NCI-H2171 treated with DMSO at 0.1 percent for 48 hours (cell line): ENCODE measurements around the gene ZNF277.

Experiments used
- DNase-seq: peaks from one replicate; lab custom pipeline; 2025; lab: John Stamatoyannopoulos, UW

The ZNF277 gene

DNA sequence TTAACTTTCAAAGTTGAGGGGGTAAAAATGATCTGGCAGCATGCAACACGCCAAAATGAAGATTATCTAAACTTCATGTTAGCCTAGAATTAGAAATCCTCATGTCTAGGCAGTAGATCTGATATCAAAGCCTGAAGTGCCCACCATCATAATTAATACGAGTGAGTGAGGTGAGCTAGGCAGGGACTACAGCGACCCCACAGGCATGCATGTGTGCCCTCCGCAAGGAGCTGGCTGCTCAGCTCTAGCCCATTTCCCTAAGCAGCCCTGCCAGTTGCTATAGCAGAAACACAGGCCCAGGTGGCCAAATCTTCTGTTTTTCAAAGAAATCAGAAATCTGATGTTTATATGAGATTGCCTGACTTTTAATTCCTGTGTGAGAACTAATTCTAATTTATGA, 150.6 kb downstream of the ZNF277 start:
- DNase-seq, result no peak

DNA sequence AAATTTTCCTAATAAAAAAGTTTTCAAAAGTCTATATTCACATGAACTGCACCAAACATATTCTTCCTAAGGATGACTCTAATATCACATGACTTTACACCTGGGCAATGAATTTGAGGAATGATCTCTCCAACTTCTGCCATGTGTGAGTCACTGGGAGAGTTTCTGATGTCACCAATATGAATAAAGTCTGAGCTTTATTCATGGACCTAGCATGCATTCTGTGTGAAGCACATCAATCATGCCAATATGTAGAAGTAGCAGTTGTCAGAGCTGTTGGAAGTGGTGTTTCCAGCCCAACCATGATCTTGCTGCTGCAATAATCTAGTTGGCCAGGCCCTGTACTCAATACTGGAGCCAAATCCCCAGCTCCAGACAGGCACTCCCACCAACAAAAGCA, 152.0 kb downstream of the ZNF277 start:
- DNase-seq, result no peak

DNA sequence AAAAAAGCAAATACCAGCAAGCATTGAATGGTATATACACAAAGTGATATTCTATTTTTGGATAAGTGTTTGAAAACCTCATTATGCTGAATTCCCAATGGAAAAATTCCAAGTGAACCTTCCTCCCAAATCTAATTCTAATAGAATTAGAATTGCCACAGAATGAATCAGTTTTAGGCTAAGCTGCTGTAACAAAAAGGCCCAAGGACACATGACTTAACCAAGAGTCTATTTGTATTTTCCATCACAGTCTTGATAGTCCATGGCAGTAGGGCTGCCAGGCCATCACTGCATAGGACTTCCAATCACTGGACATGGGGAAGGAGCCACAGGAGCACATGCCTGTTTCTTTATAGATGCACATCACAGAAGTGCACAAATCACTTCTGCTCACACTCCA, 152.6 kb downstream of the ZNF277 start:
- DNase-seq, result no peak

DNA sequence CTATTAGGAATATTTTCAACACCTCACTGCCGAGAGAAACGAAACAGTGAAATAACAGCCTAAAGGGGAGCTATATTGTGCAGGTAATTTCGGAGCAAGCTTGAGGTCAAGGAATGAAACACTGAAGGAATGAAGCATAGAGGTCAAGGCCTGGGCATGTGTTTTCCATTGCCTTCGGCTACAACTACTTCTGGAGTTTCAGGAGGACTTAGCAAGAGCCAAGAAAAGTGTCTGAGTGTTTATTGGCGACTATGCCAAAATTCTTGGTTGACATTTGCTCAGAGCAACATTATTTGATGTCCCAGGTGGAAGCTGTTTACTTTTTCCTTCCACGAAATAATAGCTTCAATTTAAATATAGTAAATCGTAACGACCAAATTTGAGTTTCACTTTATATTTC, 154.2 kb downstream of the ZNF277 start:
- no peak for DNase-seq

DNA sequence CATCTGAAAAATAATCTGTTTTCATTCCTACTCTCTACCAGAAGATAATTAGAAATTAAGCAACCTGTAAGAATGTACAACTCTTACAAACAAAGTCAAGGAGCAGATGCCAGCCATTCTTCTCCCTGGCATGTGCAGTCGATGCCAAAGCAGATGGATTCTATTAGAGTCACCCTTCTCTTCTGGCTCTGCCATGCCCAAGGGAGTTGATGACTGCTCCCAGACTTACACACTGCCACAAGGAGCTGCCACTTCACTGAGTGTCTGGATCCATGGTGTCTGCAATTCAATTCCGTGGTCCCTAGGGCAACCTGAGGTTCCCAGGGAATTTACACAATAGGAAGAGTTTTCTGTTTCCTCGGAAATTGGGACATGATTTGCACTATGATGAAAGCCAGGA, 154.7 kb downstream of the ZNF277 start:
- peak; percentile 74 for DNase-seq

DNA sequence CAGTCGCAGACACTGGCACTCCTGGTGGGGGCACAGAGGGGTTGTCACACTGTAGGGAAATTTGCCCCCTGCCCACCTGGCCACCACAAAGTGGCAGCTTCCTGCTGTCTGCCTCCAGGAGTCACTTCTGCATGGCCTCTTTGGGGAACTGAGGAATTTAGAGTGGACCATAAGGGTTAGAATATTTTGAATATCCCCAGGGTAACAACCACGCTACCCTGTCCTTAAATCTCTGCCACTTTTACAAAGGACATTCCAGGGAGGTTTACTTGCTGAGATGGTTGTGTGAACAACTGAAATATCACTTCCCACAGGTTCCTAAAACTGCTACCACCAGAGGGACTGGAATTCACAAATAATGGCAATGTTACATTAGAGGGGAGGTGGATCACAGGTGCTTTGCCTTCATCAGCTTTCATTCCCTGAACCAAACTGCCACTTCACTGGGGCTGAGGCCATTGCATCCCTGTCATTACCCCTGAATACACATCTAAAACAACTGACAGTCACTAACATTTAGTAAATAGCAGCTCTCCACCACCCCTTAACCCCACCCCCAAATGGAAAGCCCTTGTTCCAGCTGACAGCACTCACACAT, 155.7 kb downstream of the ZNF277 start:
- DNase-seq, result no peak

DNA sequence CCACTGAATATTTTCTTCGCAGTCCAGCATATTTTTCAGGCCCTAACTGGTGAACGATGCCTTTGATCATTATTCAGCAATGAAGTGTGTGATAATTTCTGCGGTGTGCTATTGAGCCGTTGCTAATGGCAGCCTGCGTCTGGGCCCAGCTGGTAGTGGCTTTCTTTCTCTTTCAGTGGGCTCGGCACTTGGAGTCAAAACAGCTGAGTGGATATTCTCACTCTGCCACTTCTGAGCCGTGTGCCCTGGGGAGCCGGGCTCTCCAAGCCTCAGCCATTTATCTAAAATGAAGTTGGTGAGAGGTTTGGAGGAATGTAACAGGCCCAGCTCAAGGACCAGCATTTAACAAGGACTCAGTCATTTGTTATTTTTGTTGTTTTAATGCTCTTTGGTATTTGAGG, 156.2 kb downstream of the ZNF277 start:
- no peak for DNase-seq

DNA sequence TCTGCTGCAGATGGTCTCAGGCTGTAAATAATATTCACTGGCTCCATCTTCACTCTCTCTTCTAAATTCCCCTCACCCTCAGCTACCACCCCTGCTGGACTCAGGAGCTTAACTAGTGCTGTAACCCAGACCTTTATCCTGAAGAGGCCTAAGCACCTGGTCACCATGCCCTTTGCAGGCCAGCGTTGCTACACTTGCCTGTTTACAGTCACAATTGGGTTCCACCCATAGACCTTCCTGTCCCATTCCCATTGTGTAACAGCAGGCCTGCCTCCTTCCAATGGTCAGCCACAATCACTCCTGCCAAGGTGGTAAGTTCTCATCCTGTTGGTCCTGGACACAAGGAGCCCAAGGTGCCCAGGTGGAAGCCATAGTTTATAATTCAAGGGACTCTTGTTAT, 157.9 kb downstream of the ZNF277 start:
- no peak for DNase-seq

DNA sequence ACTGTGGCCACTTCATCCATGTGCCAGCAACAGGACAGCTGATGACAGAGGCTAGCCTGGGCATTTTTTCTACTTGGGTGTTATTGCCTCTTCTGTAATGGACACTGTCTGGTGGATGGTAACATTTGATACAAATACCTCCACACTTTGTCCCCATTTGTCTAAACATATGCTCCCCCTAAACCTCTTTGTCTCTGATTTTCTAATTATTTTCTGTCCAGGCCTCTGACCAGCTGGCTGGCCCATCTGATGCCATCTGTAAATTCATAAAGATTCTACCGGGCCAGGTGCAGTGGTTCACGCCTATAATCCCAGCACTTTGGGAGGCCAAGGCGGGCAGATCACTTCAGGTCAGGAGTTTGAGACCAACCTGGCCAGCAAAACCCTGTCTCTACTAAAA, 159.1 kb downstream of the ZNF277 start:
- DNase-seq, result no peak

DNA sequence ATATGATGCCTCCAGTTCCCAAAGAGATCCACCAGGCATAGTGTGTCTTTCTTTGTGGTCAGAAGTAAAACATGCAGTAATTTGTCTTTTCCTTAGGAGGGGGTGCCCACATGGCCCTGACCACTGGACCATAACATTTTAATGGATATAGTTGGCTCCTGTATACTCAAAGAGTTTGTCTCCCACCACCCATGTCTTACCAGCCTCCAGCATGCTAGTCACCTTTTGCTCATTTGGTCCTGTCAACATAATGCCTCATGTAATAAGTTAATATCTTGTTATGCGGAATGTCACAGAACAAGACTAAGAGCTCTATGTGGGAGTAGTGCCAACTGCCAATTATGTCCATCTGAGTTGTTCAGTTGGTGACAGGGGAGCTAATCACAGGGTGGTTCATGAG, 160.4 kb downstream of the ZNF277 start:
- DNase-seq, result no peak

DNA sequence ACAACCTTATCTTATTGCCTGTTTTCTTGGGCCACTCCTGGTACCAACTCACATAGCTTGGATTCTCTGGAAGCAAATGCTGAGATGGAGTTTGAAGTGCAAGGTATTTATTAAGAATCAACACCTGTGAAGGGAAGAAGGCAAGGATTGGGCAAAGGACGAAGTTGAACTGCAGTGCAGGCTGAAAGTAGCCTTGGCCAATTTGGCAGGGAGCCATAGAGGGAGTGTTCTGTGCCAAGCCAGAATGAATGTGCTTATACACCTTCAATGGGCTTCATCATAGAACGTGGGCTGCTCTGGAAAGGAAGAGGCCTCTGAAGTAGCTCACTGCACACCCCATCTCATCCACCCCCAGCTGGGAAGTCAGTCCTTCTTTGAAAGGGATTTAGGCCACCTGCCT, 163.9 kb downstream of the ZNF277 start:
- no peak for DNase-seq

DNA sequence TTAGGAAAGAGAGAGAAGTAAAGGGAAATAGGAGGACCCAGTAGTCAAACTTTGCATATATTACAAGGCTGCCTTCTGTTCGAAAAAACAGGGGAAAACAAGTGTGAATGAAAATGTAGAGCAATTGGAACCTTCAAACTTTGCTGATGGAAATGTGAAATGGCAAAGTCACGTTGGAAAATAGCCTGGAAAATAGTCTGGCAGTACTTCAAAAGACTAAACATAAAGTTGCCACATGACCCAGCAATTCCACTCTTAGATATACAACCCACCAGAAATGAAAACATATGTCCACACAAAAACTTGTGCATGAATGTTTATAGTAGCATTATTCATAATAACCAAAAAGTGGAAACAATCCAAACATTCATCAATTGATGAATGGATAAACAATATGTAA, 165.2 kb downstream of the ZNF277 start:
- no peak for DNase-seq

DNA sequence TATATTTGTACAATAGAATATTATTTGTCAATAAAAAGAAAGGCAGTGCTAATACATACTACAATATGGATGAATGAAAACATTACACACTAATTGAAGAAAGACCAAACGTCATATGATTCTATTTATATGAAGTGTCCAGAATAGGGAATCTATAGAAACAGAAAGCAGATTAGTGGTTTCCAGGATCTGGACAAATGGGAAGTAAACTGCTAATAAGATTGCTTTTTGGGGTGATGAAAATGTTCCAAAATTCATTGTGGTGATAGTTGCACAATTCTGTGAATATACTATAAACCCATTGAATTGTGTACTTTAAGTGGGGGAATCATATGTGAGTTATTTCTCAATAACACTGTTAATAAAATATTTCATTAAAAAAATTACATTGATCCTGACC, 165.6 kb downstream of the ZNF277 start:
- DNase-seq, result no peak

DNA sequence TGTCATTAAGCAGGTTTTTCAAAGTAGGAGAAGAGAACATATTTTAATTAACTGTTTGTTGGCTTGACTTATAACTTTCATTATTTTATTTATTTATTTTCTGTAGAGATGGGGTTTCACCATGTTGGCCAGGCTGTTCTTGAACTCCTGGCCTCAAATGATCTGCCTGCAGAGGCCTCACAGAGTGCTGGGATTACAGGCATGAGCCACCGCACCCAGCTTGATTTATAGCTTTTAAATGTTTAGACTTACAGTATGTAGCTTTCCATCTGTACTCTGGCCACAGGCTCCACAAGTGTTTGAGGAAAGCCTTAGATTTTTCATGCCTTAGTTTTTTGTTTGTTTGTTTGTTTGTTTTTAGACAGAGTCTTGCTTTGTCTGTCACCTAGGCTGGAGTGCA, 171.1 kb downstream of the ZNF277 start:
- DNase-seq, result no peak

DNA sequence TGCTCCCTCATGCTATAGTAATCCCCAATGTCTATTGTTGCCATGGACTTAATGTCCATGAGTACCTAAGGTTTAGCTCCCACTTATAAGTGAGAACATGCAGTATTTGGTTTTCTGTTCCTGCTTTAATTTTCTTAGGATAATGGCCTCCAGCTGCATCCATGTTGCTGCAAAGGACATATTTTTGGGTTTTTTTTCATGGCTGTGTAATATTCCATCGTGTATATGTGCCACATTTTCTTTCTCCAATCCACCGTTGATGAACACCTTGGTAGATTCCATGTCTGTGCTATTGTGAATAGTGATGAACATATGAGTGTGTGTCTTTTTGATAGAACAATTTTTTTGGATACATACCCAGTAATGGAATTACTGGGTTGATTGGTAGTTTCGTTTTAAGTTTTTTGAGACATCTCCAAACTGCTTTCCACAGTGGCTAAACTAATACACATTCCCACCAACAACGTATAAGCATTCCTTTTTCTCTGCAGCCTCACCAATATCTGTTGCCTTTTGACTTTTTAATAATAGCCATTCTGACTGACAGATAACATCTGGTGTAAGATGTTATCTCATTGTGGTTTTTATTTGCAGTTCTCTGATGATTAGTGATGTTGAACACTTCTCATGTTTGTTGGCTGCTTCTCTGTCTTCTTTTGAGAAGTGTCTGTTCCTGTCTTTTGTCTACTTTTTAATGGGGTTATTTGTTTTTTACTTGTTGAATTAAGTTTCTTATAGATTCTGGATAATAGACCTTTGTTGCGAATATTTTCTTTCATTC, 175.0 kb downstream of the ZNF277 start:
- DNase-seq, result peak; percentile 18

DNA sequence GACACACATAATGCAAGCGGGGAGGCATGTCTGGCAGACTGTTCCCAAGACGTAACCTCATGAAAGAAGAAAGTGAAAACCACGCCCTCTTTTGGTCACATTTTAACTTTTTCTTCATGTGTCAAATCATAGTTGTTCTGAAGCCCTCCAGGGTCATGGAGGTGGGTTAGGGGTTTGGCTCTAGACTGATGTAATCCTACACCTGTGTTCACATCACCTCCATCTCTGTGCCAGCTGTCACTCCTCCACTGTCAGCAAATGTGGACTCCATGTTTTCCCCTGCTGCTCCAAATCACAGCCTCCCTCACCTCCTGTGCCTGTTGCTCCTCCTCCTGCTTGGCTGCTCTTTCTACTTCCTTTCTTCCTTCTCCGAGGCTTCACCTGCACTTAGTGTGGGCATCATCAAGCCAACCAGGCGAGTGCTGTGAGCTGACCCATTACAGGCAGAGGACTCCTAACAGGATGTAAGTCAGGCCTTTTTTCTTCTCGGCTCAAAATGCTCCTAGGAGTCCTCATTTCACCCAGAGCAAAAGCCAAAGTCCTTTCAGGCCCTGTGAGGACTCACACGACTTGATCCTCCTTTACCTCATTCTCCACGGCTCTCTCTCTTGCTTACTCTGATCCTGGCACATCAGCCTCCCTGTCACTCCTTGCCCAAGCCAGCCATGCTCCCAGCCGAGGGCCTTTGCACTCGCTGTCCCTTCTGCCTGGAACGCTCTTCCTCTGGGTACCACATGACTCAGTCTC, 177.3 kb downstream of the ZNF277 start:
- peak; percentile 85 for DNase-seq

DNA sequence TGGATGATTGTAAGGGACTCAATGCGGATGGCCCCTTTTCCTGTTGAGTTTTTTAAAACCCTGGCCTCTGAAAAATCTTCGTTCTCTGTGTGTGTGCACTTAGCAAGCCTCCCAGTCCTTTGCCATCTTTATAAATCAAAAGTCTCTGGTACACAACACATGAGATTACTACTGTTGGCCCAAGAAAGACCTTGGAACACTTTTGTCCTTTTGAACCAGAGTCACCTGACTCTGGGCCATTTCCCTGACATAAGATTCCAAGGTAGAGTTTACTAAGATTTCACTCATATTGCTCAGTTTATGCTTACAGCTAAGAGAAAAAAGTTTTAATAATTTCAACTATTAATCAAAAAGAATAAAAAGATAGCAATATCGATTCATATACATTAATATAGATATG, 179.0 kb downstream of the ZNF277 start:
- no peak for DNase-seq

DNA sequence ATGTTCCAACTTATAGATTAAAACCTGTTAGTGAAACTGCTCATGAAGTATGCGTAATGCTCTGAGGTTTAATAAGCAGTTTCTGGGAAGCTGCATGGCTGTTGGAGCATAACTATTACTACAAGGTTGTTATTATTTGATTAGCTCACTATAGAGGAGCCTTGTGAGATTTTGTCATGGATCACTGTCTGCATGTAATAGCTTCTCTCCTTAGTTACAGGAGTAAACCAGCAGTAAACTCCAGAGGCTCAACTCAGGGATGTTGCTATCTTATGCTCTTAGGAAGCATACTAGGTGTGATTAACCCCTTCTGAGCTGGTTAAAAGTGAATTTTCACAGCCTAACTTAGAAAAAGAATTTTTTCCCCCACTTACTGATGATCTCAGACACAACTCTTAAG, 180.1 kb downstream of the ZNF277 start:
- DNase-seq, result no peak

DNA sequence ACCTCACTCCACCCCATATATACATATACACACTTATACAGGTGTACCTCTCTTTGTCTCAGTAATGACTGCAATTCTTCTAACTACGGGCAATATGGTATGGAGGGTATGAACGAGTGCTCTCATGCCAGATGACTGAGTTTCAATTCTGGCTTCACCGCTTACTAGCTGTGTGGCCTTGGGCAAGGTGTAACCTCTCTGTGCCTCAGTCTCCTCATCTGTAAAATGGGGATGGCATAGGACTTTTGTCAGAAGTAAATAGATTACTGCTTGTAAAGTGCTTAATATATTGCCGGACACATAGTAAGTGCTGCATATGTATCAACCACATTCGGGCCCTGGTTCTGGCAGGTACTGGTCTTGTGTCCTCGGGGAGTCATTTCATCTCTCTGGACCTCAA, 183.7 kb downstream of the ZNF277 start:
- no peak for DNase-seq

DNA sequence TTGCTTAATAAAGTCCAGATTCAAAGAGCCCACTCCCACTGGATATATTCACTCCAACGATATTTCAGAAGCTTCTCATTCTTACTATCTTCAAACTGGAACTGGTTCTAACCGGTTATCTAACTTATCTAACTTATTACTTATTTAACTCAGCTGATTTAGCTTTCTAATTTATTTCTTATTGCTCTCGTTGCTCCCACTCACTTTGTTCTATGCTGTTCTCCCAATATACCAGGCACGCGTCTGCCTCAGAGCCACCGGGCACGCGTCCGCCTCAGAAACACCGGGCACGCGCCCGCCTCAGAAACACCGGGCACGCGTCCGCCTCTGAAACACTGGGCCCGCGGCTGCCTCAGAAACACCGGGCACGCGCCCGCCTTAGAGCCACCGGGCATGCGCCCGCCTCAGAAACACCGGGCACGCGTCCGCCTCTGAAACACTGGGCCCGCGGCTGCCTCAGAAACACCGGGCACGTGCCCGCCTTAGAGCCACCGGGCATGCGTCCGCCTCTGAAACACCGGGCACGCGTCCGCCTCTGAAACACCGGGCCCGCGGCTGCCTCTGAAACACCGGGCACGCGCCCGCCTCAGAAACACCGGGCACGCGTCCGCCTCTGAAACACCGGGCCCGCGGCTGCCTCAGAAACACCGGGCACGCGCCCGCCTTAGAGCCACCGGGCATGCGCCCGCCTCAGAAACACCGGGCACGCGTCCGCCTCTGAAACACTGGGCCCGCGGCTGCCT, 184.8 kb downstream of the ZNF277 start:
- DNase-seq, result peak; percentile 68

DNA sequence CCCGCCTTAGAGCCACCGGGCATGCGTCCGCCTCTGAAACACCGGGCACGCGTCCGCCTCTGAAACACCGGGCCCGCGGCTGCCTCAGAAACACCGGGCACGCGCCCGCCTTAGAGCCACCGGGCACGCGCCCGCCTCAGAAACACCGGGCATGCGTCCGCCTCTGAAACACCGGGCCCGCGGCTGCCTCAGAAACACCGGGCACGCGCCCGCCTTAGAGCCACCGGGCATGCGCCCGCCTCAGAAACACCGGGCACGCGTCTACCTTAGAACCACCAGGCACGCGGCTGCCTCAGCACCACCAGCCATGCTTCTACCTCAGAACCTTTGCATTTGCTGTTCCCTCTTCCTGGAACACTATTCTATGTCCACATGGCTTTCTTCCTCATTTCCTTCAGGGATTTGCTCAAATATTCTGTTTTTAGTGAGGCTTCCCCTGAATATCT, 185.4 kb downstream of the ZNF277 start:
- peak; percentile 93 for DNase-seq
